NCI-H526 treated with DMSO at 0.1 percent for 48 hours (cell line): ENCODE measurements around the gene ZDBF2.
"Not testable (repeated sequence)": the region's sequence is repeated elsewhere in the genome, so short reads cannot be mapped to it uniquely, and the experiment has no call there.

Experiments used
- DNase-seq: peaks from one replicate; lab custom pipeline; 2025; lab: John Stamatoyannopoulos, UW

Gene ZDBF2

DNA sequence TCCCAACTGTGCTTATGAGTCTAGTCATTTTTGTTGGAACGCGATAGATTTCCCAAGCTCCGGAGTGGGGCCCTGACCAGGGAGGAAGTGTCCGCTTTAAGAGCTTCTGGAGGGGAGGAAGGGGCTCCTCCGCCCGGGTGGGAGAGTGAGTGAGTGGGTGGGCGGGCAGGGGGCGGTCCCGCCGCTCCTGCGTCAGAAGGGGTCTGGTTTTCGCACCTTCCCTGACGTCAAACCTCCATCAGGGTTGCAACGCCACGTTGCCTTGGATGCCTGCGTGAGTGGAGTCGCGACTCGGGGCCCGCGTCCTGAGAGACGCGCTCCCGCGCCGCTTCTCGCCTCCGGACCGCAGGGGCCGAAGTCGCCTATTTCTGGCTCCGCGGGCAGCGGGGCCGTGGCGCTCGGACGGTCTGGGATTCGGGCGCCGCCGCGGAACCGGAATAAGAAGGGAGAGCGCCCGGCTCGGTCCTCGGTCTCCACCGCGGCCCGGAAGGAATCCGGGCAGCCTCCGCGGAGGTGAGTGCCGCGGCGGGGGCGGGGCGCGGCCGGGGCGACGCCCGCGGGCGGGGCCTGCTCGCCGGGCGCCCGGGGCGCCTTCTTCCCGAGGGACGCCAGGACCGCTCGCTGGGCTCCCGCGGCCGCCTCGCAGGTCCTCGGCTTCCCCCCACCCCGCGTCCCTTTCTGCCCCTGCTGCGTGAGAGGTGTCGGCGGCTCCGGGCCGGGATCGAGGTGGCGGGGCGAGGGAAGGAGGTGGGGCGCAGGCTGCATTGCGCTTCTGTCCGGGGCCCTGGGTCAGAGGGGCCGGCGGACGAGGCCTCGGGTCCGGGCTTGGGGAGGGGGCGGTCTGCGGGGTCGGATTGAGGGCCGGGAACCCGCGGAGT is at the start of gene ZDBF2:
Gene ZDBF2, plus strand, starts transcription at position 230 of the 878 bp plus-strand sequence. CDS start 7,187 bp downstream, outside the sequence.
- DNase-seq = peak; percentile 33

GRCh38 chr2:206225435-206226232 is 48.8 kb upstream of the ZDBF2 start:
- DNase-seq = no peak

GRCh38 chr2:206228636-206229035 is 45.8 kb upstream of the ZDBF2 start:
- not testable (repeated sequence) for DNase-seq

- DNase-seq = no peak
These were observed 44.8 kb upstream of the ZDBF2 start for GRCh38 chr2:206229642-206230041.

GRCh38 chr2:206230060-206230762 is 44.3 kb upstream of the ZDBF2 start:
- peak; percentile 13 for DNase-seq

DNA sequence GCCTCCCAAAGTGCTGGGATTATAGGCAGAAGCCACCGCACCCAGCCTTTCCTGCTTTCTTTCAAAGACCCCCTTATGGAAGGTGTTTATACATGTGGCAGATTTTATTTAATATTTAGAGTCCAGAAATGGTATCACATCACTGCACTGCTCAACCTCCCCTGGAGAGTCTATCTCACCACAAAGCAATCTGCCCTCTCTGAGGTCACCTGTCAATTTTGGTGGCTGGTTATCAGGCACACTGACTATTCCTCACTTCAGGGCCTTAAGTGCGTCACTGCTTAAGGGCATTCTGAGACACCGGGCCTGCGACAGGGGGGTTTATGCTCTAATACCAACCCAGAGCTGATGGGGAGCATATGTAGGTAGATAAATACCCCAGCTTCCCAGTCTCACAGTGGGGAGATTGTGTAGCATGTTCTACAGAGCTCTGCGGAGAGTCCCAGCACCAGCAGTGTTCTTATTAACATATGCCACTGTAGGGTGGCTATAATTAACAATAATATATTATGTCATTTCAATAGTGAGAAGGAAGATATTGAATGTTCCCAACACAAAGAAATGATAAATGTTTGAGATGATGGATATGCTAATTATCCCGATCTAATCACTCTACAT is 42.7 kb upstream of the ZDBF2 start:
- no peak for DNase-seq

GRCh38 chr2:206232287-206233035 is 42.0 kb upstream of the ZDBF2 start:
- no peak for DNase-seq

GRCh38 chr2:206239157-206239556 is 35.3 kb upstream of the ZDBF2 start:
- no peak for DNase-seq

DNA sequence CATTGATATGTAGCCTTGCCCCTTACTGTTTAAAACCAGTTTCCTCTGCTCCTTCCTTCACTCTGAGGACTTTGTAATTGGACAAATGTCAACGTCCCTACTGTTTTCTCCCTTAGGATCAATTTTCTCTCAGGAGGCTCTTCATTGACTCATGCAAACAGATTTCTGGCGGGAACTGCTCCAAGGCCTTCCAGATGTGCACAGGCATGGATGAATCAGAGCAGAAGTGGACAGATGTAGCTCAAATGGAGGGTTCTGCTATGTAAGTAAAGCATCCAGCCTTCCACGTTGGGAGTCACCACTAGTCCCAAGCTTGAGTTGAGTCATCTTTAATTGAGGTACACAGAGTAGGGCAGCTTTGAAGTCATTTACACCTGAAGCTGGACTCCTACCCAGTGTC is 34.1 kb upstream of the ZDBF2 start:
- no peak for DNase-seq

DNA sequence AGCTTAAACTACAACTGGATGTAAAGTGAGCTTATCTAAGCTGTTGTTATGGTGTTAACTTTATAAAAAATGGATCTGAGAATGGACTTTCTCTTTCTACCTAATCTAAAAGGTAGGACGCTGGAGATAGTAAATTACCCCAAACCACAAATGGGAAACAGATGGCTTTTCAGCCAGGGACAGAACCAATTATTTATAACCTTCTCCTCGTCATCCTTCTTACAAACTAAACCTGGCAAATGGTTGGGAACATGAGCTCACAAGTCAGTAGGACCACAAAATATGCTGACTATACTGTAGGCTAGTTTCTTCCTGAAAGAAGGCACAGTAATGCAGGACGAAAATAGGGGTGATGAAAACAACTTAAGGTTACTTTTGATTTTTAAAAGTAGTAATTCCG is 32.7 kb upstream of the ZDBF2 start:
- no peak for DNase-seq

- DNase-seq = no peak
These were observed 29.2 kb upstream of the ZDBF2 start for GRCh38 chr2:206245265-206245672.

DNA sequence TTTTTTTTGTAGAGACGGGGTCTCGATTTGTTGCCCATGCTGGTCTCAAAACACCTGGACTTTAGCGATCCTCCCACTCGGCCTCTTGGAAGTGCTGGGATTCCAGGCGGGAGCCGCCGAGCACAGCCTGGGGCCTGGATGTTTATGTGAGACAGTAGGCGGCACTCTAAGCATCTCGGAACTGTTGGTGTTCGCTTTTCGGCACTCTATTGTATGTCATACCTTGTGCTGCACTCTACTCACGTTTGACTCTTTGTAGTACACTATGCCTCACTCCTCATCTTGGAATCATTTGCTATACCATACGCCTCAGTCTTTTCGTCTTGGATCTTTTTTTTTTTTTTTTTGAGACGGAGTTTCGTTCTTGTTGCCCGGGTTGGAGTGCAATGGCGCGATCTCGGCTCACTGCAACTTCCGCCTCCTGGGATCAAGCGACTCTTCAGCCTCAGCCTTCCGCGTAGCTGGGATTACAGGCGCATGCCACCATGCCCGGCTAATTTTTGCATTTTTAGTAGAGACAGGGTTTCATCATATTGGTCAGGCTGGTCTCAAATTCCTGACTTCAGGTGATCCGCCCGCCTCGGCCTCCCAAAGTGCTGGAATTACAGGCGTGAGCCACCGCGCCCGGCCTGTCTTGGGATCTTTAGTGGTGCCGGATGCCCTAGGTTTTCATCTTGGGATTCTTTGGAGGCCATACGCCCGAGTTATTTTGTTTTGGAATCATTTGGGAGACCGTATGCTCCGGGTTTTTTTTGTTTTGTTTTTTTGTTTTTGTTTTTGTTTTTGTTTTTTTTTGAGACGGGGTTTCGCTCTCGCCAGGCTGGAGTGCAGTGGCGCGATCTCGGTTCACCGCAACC is 24.2 kb upstream of the ZDBF2 start:
- no peak for DNase-seq

DNA sequence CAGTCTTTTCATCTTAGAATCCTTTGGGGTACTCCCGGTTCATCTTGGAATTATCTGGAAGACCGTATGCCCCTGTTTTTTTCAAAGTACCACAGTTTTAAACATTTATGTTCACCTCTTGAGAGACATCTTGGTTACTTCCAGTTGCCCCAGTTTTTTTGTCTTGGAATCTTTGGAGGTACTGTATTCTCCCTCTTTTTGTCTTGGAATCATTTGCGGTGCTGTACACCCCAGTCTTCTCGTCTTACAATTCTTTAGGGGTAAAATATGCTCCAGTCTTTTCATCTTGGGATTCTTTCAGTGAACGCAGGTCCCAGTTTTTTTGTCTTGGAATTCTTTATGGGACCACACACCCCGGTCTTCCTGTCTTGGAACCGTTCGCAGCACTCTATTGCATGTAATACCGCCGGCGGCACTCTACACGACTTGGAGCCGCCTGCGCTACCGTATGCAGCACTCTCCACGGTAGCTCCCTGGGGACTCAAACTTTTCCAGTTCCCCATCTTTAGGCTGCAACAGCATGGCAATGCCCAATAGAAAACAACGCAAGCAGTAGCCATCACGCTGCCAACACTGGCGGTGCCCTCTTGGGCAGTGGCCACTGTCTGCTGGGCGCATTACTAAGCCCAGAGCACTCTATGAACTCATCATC is 21.2 kb upstream of the ZDBF2 start:
- no peak for DNase-seq

DNA sequence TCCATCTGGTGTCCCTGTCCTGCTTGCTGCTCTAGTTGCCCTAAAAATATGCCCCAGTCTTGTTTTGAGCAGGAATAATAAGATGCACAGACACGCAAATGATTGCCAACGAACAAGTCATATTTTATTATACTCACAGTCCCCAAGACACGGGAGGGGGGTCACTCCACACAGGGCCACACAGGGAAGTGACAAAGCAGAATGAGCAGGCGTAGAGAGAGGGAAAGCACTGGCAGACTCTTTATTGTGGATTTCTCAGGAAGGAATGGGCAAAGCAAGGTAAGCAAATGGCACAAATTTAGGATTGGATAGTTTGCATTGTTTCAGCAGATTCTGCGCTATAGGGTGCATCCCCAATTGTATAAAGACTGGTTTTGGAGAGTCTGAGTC is 20.7 kb upstream of the ZDBF2 start:
- no peak for DNase-seq

DNA sequence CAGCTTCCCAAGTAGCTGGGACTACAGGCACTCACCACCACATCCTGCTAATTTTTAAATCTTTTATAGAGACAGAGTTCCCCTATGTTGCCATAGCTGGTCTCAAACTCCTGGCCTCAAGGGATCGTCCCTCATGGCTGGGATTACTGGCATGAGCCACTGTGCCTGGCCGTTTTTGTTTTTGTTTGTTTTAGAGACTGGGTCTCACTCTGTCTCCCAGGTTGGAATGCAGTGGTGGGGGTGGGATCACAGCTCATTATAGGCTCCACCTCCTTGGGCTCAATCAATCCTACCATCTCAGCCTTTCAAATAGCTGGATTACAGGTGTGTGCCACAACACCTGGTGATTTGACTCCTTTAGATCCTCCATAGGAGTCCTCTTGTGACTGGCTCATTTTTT is 19.5 kb upstream of the ZDBF2 start:
- DNase-seq = no peak

DNA sequence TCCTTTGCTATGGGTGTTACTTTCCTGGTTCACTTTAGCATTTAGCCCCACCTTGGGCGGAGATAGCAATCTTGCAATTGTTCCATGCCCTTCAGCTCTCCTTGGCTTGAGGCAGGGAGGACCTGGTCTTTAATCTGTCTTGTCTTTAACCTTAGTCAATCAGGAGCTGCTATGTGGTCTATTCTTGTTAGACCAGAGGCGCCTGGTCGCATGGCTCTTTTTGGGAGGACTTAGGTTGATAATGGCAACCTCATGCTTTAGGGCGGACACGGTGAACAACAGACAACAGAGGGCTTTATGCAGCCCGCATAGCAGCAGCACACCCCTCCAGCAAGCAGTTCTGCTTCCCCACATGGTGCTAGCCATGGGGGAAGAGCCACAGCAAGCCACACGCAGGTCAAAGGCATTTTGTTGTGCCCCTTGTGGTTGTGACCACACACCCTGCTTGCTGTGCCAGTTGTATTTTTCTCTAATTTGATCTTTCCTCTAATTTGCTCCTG is 17.7 kb upstream of the ZDBF2 start:
- DNase-seq = no peak

DNA sequence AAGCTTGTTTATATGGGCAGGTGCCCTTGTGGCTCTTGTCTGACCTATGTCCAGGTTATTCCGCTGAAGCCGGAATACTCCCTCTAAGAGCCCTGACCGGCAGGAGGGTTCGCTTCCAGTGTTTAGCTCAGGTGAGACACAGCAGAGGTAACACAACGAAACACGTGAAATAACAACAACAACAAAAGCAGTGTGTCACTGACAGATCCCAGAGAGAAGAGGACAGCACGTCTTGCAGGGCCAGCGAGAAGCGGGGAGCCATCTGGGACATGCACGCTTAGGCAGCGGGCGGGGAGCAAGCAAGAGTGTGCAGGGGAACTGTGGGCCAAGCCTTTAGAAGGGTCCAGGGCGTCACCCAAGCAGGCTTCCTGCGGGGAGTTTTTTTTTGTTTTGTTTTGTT is 17.1 kb upstream of the ZDBF2 start:
- DNase-seq = no peak

- no peak for DNase-seq
These were observed 16.6 kb upstream of the ZDBF2 start for GRCh38 chr2:206257861-206258260.

DNA sequence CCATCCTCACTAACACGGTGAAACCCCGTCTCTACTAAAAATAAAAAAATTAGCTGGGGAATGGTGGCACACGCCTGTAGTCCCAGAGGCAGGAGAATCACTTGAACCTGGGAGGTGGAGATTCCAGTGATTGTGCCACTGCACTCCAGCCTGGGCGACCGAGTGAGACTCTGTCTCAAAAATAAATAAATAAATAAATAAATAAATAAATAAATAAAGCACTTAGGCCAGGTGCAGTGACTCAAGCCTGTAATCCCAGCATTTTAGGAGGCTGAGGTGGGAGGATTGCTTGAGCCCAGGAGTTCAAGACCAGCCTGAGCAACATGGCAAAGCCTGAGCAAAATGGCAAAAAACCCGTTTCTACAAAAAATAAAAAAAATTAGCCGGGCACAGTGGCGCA is 15.8 kb upstream of the ZDBF2 start:
- not testable (repeated sequence) for DNase-seq
